ENCODE results near the gene HMCN1. TPM values are rescaled to one million over a fixed set of nuclear protein-coding genes. Genes with fewer than 3 reads are reported as not detected.

The HMCN1 gene
- total RNA-seq, 1 donor from 2014 or later: not detected

- Mint-ChIP-seq H3K4me3 (no peak overlapping the region), H3K4me1 (ENCODE audit: low read depth) (peaks cover 22% of the 10 kb centered on the region)
These were observed 454.5 kb downstream of the HMCN1 start for GRCh38 chr1:186188736-186189135.

GRCh38 chr1:186189156-186189555, 455.0 kb downstream of the HMCN1 start:
- Mint-ChIP-seq H3K4me3 (no peak overlapping the region), H3K27me3 (ENCODE audit: insufficient read depth) (peaks cover 8% of the 10 kb centered on the region), H3K4me1 (ENCODE audit: low read depth) (peaks cover 17% of the 10 kb centered on the region), H3K9me3 (no peaks in the 10 kb centered on the region), H3K36me3 (ENCODE audit: low read depth) (no peaks in the 10 kb centered on the region), H3K27ac (no peak overlapping the region)
- DNase-seq (ENCODE audit: low spot score): no peak
- intact Hi-C loops (cut with micrococcal nuclease): loop anchor here (10.0 kb wide), 1 partner anchor 204 kb away; no protein-coding TSS in a partner anchor

More at GRCh38 chr1:186188736-186189135, 454.5 kb downstream of the HMCN1 start:
- Mint-ChIP-seq H3K36me3 (ENCODE audit: low read depth) (no peaks in the 10 kb centered on the region), H3K27me3 (ENCODE audit: insufficient read depth) (peaks cover 8% of the 10 kb centered on the region), H3K9me3 (no peaks in the 10 kb centered on the region), H3K27ac (no peak overlapping the region)
- intact Hi-C loops (cut with micrococcal nuclease): loop anchor here (10.0 kb wide), 1 partner anchor 204 kb away; no protein-coding TSS in a partner anchor
- no peak for DNase-seq (ENCODE audit: low spot score)

- Mint-ChIP-seq H3K27me3 (ENCODE audit: insufficient read depth) (peaks cover 12% of the 10 kb centered on the region), H3K36me3 (ENCODE audit: low read depth) (no peaks in the 10 kb centered on the region), H3K4me1 (ENCODE audit: low read depth) (peaks cover 15% of the 10 kb centered on the region), H3K9me3 (no peaks in the 10 kb centered on the region), H3K4me3 (no peak overlapping the region), H3K27ac (no peak overlapping the region)
- intact Hi-C loops (cut with micrococcal nuclease): no loop called here
- no peak for DNase-seq (ENCODE audit: low spot score)
These were observed 457.3 kb downstream of the HMCN1 start for GRCh38 chr1:186191511-186191910.

- Mint-ChIP-seq H3K27me3 (ENCODE audit: insufficient read depth) (peaks cover 13% of the 10 kb centered on the region), H3K27ac (no peak overlapping the region), H3K4me1 (ENCODE audit: low read depth) (peaks cover 4% of the 10 kb centered on the region), H3K36me3 (ENCODE audit: low read depth) (no peaks in the 10 kb centered on the region), H3K9me3 (no peaks in the 10 kb centered on the region), H3K4me3 (no peak overlapping the region)
- no peak for DNase-seq (ENCODE audit: low spot score)
- intact Hi-C loops (cut with micrococcal nuclease): no loop called here
These were observed 459.0 kb downstream of the HMCN1 start for GRCh38 chr1:186193224-186193623.

GRCh38 chr1:186194107-186194756, 460.0 kb downstream of the HMCN1 start:
- no peaks in the 10 kb centered on the region for H3K36me3 Mint-ChIP-seq (ENCODE audit: low read depth)
- H3K27me3 Mint-ChIP-seq (ENCODE audit: insufficient read depth): peaks cover 13% of the 10 kb centered on the region
- H3K4me3 Mint-ChIP-seq: no peak overlapping the region
- intact Hi-C loops (cut with micrococcal nuclease): no loop called here
- H3K9me3 Mint-ChIP-seq: no peaks in the 10 kb centered on the region
- H3K27ac Mint-ChIP-seq: no peak overlapping the region
- DNase-seq (ENCODE audit: low spot score): no peak
- H3K4me1 Mint-ChIP-seq (ENCODE audit: low read depth): no peaks in the 10 kb centered on the region

GRCh38 chr1:186195377-186195931, 461.3 kb downstream of the HMCN1 start:
- intact Hi-C loops (cut with micrococcal nuclease): no loop called here
- Mint-ChIP-seq H3K27ac (no peak overlapping the region), H3K9me3 (no peaks in the 10 kb centered on the region), H3K4me3 (no peak overlapping the region), H3K27me3 (ENCODE audit: insufficient read depth) (peaks cover 21% of the 10 kb centered on the region), H3K4me1 (ENCODE audit: low read depth) (no peaks in the 10 kb centered on the region), H3K36me3 (ENCODE audit: low read depth) (no peaks in the 10 kb centered on the region)
- DNase-seq (ENCODE audit: low spot score): no peak

- Mint-ChIP-seq H3K9me3 (no peaks in the 10 kb centered on the region), H3K27me3 (ENCODE audit: insufficient read depth) (peaks cover 47% of the 10 kb centered on the region), H3K4me3 (no peak overlapping the region), H3K36me3 (ENCODE audit: low read depth) (no peaks in the 10 kb centered on the region), H3K27ac (no peak overlapping the region), H3K4me1 (ENCODE audit: low read depth) (no peaks in the 10 kb centered on the region)
- intact Hi-C loops (cut with micrococcal nuclease): no loop called here
- no peak for DNase-seq (ENCODE audit: low spot score)
These were observed 468.1 kb downstream of the HMCN1 start for GRCh38 chr1:186202271-186202764.

GRCh38 chr1:186202776-186203175, 468.6 kb downstream of the HMCN1 start:
- Mint-ChIP-seq H3K27ac (no peak overlapping the region), H3K4me1 (ENCODE audit: low read depth) (no peaks in the 10 kb centered on the region), H3K4me3 (no peak overlapping the region), H3K36me3 (ENCODE audit: low read depth) (no peaks in the 10 kb centered on the region), H3K27me3 (ENCODE audit: insufficient read depth) (peaks cover 47% of the 10 kb centered on the region), H3K9me3 (no peaks in the 10 kb centered on the region)
- no peak for DNase-seq (ENCODE audit: low spot score)
- intact Hi-C loops (cut with micrococcal nuclease): no loop called here

- Mint-ChIP-seq H3K27ac (no peak overlapping the region), H3K36me3 (ENCODE audit: low read depth) (no peaks in the 10 kb centered on the region), H3K27me3 (ENCODE audit: insufficient read depth) (peaks cover 50% of the 10 kb centered on the region), H3K4me3 (no peak overlapping the region), H3K4me1 (ENCODE audit: low read depth) (no peaks in the 10 kb centered on the region), H3K9me3 (no peaks in the 10 kb centered on the region)
- no peak for DNase-seq (ENCODE audit: low spot score)
- intact Hi-C loops (cut with micrococcal nuclease): no loop called here
These were observed 471.9 kb downstream of the HMCN1 start for GRCh38 chr1:186206048-186206570.

GRCh38 chr1:186207391-186208085, 473.3 kb downstream of the HMCN1 start:
- no peaks in the 10 kb centered on the region for H3K36me3 Mint-ChIP-seq (ENCODE audit: low read depth)
- H3K4me3 Mint-ChIP-seq: no peak overlapping the region
- peaks cover 42% of the 10 kb centered on the region for H3K27me3 Mint-ChIP-seq (ENCODE audit: insufficient read depth)
- no peak for DNase-seq (ENCODE audit: low spot score)
- H3K27ac Mint-ChIP-seq: no peak overlapping the region
- no peaks in the 10 kb centered on the region for H3K4me1 Mint-ChIP-seq (ENCODE audit: low read depth)
- no peaks in the 10 kb centered on the region for H3K9me3 Mint-ChIP-seq
- intact Hi-C loops (cut with micrococcal nuclease): no loop called here

GRCh38 chr1:186208405-186209129, 474.4 kb downstream of the HMCN1 start:
- no peaks in the 10 kb centered on the region for H3K9me3 Mint-ChIP-seq
- no peak for DNase-seq (ENCODE audit: low spot score)
- H3K4me3 Mint-ChIP-seq: no peak overlapping the region
- intact Hi-C loops (cut with micrococcal nuclease): no loop called here
- no peak overlapping the region for H3K27ac Mint-ChIP-seq
- H3K27me3 Mint-ChIP-seq (ENCODE audit: insufficient read depth): peaks cover 33% of the 10 kb centered on the region
- H3K36me3 Mint-ChIP-seq (ENCODE audit: low read depth): no peaks in the 10 kb centered on the region
- H3K4me1 Mint-ChIP-seq (ENCODE audit: low read depth): no peaks in the 10 kb centered on the region

- intact Hi-C loops (cut with micrococcal nuclease): loop anchor here (10.0 kb wide), 2 partner anchors 115 to 475 kb away; partner anchors contain the start of gene HMCN1
- DNase-seq (ENCODE audit: low spot score): no peak
- H3K4me1 Mint-ChIP-seq (ENCODE audit: low read depth): no peaks in the 10 kb centered on the region
- no peak overlapping the region for H3K4me3 Mint-ChIP-seq
- no peaks in the 10 kb centered on the region for H3K9me3 Mint-ChIP-seq
- H3K36me3 Mint-ChIP-seq (ENCODE audit: low read depth): no peaks in the 10 kb centered on the region
- H3K27me3 Mint-ChIP-seq (ENCODE audit: insufficient read depth): peaks cover 39% of the 10 kb centered on the region
- H3K27ac Mint-ChIP-seq: no peak overlapping the region
These were observed 476.1 kb downstream of the HMCN1 start for GRCh38 chr1:186210258-186210657.
